MM.1S (cell line): ENCODE results near the gene VCPKMT.

ENCODE experiments used
- DNase-seq: peaks from one replicate; pipeline ENCODE4 v3.0.0-alpha.2; 2015
- H2AFZ ChIP-seq: fragments of 300-600 bp; sonication (generic); 2 replicates; pipeline ENCODE4 v1.6.0; 2016; ENCODE audit warnings: antibody characterized with exemption, low read length
- H3F3A ChIP-seq: fragments of 300-600 bp; sonication (generic); 2 replicates; pipeline ENCODE4 v1.6.1; 2016; ENCODE audit warnings: mild to moderate bottlenecking, antibody characterized with exemption, low read length, moderate library complexity, mixed read lengths; ENCODE audit not compliant: insufficient read depth
- H3K27ac ChIP-seq: fragments of 300-600 bp; sonication (generic); 2 replicates; pipeline ENCODE4 v1.5.1; 2016; ENCODE audit warnings: mild to moderate bottlenecking, low read length
- H3K27me3 ChIP-seq: fragments of 300-600 bp; sonication (generic); replicated peaks from 2 replicates; pipeline ENCODE4 v1.6.0; 2016; ENCODE audit warnings: low read length; ENCODE audit not compliant: insufficient read depth
- H3K36me3 ChIP-seq: fragments of 300-600 bp; sonication (generic); replicated peaks from 2 replicates; pipeline ENCODE4 v1.6.1; 2016; ENCODE audit warnings: mild to moderate bottlenecking, low read length, mixed read lengths; ENCODE audit not compliant: insufficient read depth
- H3K4me1 ChIP-seq: fragments of 300-600 bp; sonication (generic); 2 replicates; pipeline ENCODE4 v1.6.1; 2016; ENCODE audit warnings: low read length, mixed read lengths
- H3K4me2 ChIP-seq: fragments of 300-600 bp; sonication (generic); 2 replicates; pipeline ENCODE4 v1.6.0; 2016; ENCODE audit warnings: low read depth, low read length
- H3K4me3 ChIP-seq: fragments of 300-600 bp; sonication (generic); 2 replicates; pipeline ENCODE4 v1.5.1; 2016; ENCODE audit warnings: low read length, mixed read lengths
- H3K79me2 ChIP-seq: fragments of 300-600 bp; sonication (generic); 2 replicates; pipeline ENCODE4 v1.6.1; 2016; ENCODE audit warnings: mixed run types, low read length, mixed read lengths
- H3K9ac ChIP-seq: fragments of 300-600 bp; sonication (generic); 2 replicates; pipeline ENCODE4 v1.6.1; 2016; ENCODE audit warnings: low read length, mixed read lengths
- H3K9me2 ChIP-seq: fragments of 300-600 bp; sonication (generic); replicated peaks from 2 replicates; pipeline ENCODE4 v1.6.1; 2016; ENCODE audit warnings: mild to moderate bottlenecking, low read length, mixed read lengths; ENCODE audit not compliant: insufficient read depth
- H3K9me3 ChIP-seq: fragments of 300-600 bp; sonication (generic); replicated peaks from 2 replicates; pipeline ENCODE4 v1.6.1; 2016; ENCODE audit warnings: mild to moderate bottlenecking, low read length, mixed read lengths; ENCODE audit not compliant: insufficient read depth
- H4K20me1 ChIP-seq: fragments of 300-600 bp; sonication (generic); 2 replicates; pipeline ENCODE4 v1.6.1; 2016; ENCODE audit warnings: mild to moderate bottlenecking, low read length, moderate library complexity, mixed read lengths; ENCODE audit not compliant: insufficient read depth
- CTCF ChIP-seq: fragments of 300-600 bp; sonication (generic); IDR thresholded peaks from 2 replicates; pipeline ENCODE4 v1.5.1; 2016; ENCODE audit warnings: antibody characterized with exemption, low read length, mixed read lengths
- EZH2 ChIP-seq: fragments of 300-600 bp; sonication (generic); optimal IDR thresholded peaks from 2 replicates; pipeline ENCODE3; 2017; ENCODE audit warnings: low read depth, mild to moderate bottlenecking, antibody characterized with exemption, low read length, mixed read lengths
- EZH2phosphoT487 ChIP-seq: fragments of 300-600 bp; sonication (generic); IDR thresholded peaks from 2 replicates; pipeline ENCODE4 v1.6.1; 2018; ENCODE audit warnings: antibody characterized with exemption, low read length

VCPKMT gene

GRCh38 chr14:50139192-50139591 is 22.8 kb upstream of the VCPKMT start:
- no peaks in the 10 kb centered on the region for H4K20me1 ChIP-seq
- DNase-seq: no peak
- no peaks in the 10 kb centered on the region for H3K36me3 ChIP-seq
- no peak overlapping the region for H3K27ac ChIP-seq
- H3K9me2 ChIP-seq: no peaks in the 10 kb centered on the region
- H3K79me2 ChIP-seq: no peaks in the 10 kb centered on the region
- H3K27me3 ChIP-seq: no peaks in the 10 kb centered on the region
- H3K4me2 ChIP-seq: no peak overlapping the region
- H3F3A ChIP-seq: no peaks in the 10 kb centered on the region
- H3K9me3 ChIP-seq: no peaks in the 10 kb centered on the region
- H3K4me1 ChIP-seq: no peaks in the 10 kb centered on the region
- H2AFZ ChIP-seq: no peak overlapping the region
- H3K9ac ChIP-seq: no peak overlapping the region
- H3K4me3 ChIP-seq: no peak overlapping the region
- TF ChIP-seq EZH2phosphoT487 (no peak), CTCF (no peak), EZH2 (no peak)

- H2AFZ ChIP-seq: no peak overlapping the region
- DNase-seq: no peak
- no peaks in the 10 kb centered on the region for H3K36me3 ChIP-seq
- no peak overlapping the region for H3K9ac ChIP-seq
- H3K4me1 ChIP-seq: no peaks in the 10 kb centered on the region
- H3F3A ChIP-seq: no peaks in the 10 kb centered on the region
- no peaks in the 10 kb centered on the region for H3K9me3 ChIP-seq
- no peak overlapping the region for H3K4me3 ChIP-seq
- H3K9me2 ChIP-seq: no peaks in the 10 kb centered on the region
- H3K79me2 ChIP-seq: no peaks in the 10 kb centered on the region
- H3K27ac ChIP-seq: no peak overlapping the region
- H3K4me2 ChIP-seq: no peak overlapping the region
- TF ChIP-seq EZH2phosphoT487 (no peak), EZH2 (no peak), CTCF (no peak)
- no peaks in the 10 kb centered on the region for H3K27me3 ChIP-seq
- no peaks in the 10 kb centered on the region for H4K20me1 ChIP-seq
Measured at GRCh38 chr14:50127802-50128201, 11.4 kb upstream of the VCPKMT start.

- no peaks in the 10 kb centered on the region for H3K9me3 ChIP-seq
- H3F3A ChIP-seq: no peaks in the 10 kb centered on the region
- no peak overlapping the region for H3K4me2 ChIP-seq
- H3K36me3 ChIP-seq: no peaks in the 10 kb centered on the region
- H3K79me2 ChIP-seq: no peaks in the 10 kb centered on the region
- no peak for DNase-seq
- no peak overlapping the region for H3K4me3 ChIP-seq
- H3K27ac ChIP-seq: no peak overlapping the region
- no peak overlapping the region for H2AFZ ChIP-seq
- H3K9me2 ChIP-seq: no peaks in the 10 kb centered on the region
- H4K20me1 ChIP-seq: no peaks in the 10 kb centered on the region
- no peaks in the 10 kb centered on the region for H3K4me1 ChIP-seq
- TF ChIP-seq EZH2phosphoT487: no peak
- TF ChIP-seq CTCF: no peak
- no peak for TF ChIP-seq EZH2
- no peaks in the 10 kb centered on the region for H3K27me3 ChIP-seq
- no peak overlapping the region for H3K9ac ChIP-seq
Measured at GRCh38 chr14:50123062-50123461, 6.7 kb upstream of the VCPKMT start.
